Chondrocyte (in vitro differentiated cells): Measurements from ENCODE around the gene HES7. TPM values are rescaled to one million over a fixed set of nuclear protein-coding genes. Genes with fewer than 3 reads are reported as not detected.

Experiments used
- DNase-seq: peaks from one replicate; pipeline ENCODE4 v3.0.0; 2021; ENCODE audit warnings: mixed read lengths, low spot score
- H3K27ac Mint-ChIP-seq: one replicate; pipeline ENCODE4 v1.8.0; 2021; ENCODE audit warnings: mild to moderate bottlenecking, moderate library complexity, mixed read lengths; ENCODE audit not compliant: unreplicated experiment
- H3K27me3 Mint-ChIP-seq: 2 replicates; pipeline ENCODE4 v1.8.0; 2021; ENCODE audit warnings: low read depth, mixed read lengths
- H3K36me3 Mint-ChIP-seq: 2 replicates; pipeline ENCODE4 v1.8.0; 2021; ENCODE audit warnings: low read depth, mixed read lengths
- H3K4me1 Mint-ChIP-seq: 2 replicates; pipeline ENCODE4 v1.8.0; 2021; ENCODE audit warnings: low read depth, mild to moderate bottlenecking, mixed read lengths
- H3K4me3 Mint-ChIP-seq: one replicate; pipeline ENCODE4 v1.8.0; 2021; ENCODE audit warnings: mild to moderate bottlenecking, moderate library complexity, mixed read lengths; ENCODE audit not compliant: unreplicated experiment
- H3K9me3 Mint-ChIP-seq: 2 replicates; pipeline ENCODE4 v1.8.0; 2021; ENCODE audit warnings: low read depth, mixed read lengths
- CTCF ChIP-seq: fragments of 200-600 bp; sonication (generic); IDR thresholded peaks from 2 replicates; pipeline ENCODE4 v1.5.0; 2021; ENCODE audit warnings: antibody characterized with exemption, mild to moderate bottlenecking, moderate library complexity
- total RNA-seq: library from RNA; stranded (reverse); gene quantifications from 3 replicates; pipeline ENCODE4 v1.2.1, GENCODE V29; 2021

Gene HES7
- total RNA-seq, 1 donor from 2014 or later: 1.5 TPM

- no peaks in the 10 kb centered on the region for H3K36me3 Mint-ChIP-seq
- no peaks in the 10 kb centered on the region for H3K9me3 Mint-ChIP-seq
- peaks cover 2% of the 10 kb centered on the region for H3K27me3 Mint-ChIP-seq
- no peak for DNase-seq
- H3K27ac Mint-ChIP-seq: no peak overlapping the region
- H3K4me3 Mint-ChIP-seq: no peak overlapping the region
- no peak for TF ChIP-seq CTCF
- no peaks in the 10 kb centered on the region for H3K4me1 Mint-ChIP-seq
Measured at GRCh38 chr17:8133941-8134340, 10.0 kb upstream of the HES7 start.

GRCh38 chr17:8133399-8133798 is 9.5 kb upstream of the HES7 start:
- Mint-ChIP-seq H3K36me3 (no peaks in the 10 kb centered on the region), H3K27ac (no peak overlapping the region), H3K9me3 (no peaks in the 10 kb centered on the region), H3K4me3 (no peak overlapping the region), H3K27me3 (peaks cover 2% of the 10 kb centered on the region), H3K4me1 (no peaks in the 10 kb centered on the region)
- no peak for DNase-seq
- no peak for TF ChIP-seq CTCF

- Mint-ChIP-seq H3K27me3 (peaks cover 2% of the 10 kb centered on the region), H3K4me3 (no peak overlapping the region), H3K9me3 (no peaks in the 10 kb centered on the region), H3K4me1 (peaks cover 5% of the 10 kb centered on the region), H3K27ac (no peak overlapping the region), H3K36me3 (no peaks in the 10 kb centered on the region)
- no peak for DNase-seq
- no peak for TF ChIP-seq CTCF
Measured at GRCh38 chr17:8131844-8132441, 8.0 kb upstream of the HES7 start.

- no peak for TF ChIP-seq CTCF
- peaks cover 38% of the 10 kb centered on the region for H3K4me1 Mint-ChIP-seq
- H3K4me3 Mint-ChIP-seq: no peak overlapping the region
- no peak overlapping the region for H3K27ac Mint-ChIP-seq
- H3K36me3 Mint-ChIP-seq: no peaks in the 10 kb centered on the region
- no peaks in the 10 kb centered on the region for H3K9me3 Mint-ChIP-seq
- peaks cover 2% of the 10 kb centered on the region for H3K27me3 Mint-ChIP-seq
- DNase-seq: no peak
Measured at GRCh38 chr17:8128125-8128784, 4.3 kb upstream of the HES7 start.

GRCh38 chr17:8126491-8127066 is 2.7 kb upstream of the HES7 start:
- TF ChIP-seq CTCF: no peak
- peak overlapping the region; percentile 92 for H3K4me3 Mint-ChIP-seq
- H3K9me3 Mint-ChIP-seq: no peaks in the 10 kb centered on the region
- peaks cover 2% of the 10 kb centered on the region for H3K27me3 Mint-ChIP-seq
- no peaks in the 10 kb centered on the region for H3K36me3 Mint-ChIP-seq
- H3K27ac Mint-ChIP-seq: peak overlapping the region; percentile 96
- DNase-seq: no peak
- H3K4me1 Mint-ChIP-seq: peaks cover 46% of the 10 kb centered on the region
